MG63 (cell line): ENCODE results near the gene MAP2K5. TPM values are rescaled to one million over a fixed set of nuclear protein-coding genes. Genes with fewer than 3 reads are reported as not detected.

ENCODE experiments used
- DNase-seq: peaks from one replicate; pipeline ENCODE4 v3.0.0-alpha.2; 2020
- H3K27me3 ChIP-seq: fragments of 250-450 bp; sonication (Bioruptor Pico); 2 replicates; pipeline ENCODE4 v1.5.1; 2020; ENCODE audit warnings: mild to moderate bottlenecking, moderate library complexity
- H3K36me3 ChIP-seq: fragments of 250-450 bp; sonication (Bioruptor Pico); 2 replicates; pipeline ENCODE4 v1.5.1; 2020; ENCODE audit warnings: mild to moderate bottlenecking, moderate library complexity
- H3K4me3 ChIP-seq: fragments of 250-450 bp; sonication (Bioruptor Pico); 2 replicates; pipeline ENCODE4 v1.5.1; 2020; ENCODE audit warnings: mild to moderate bottlenecking, moderate library complexity
- H3K9me3 ChIP-seq: fragments of 250-450 bp; sonication (Bioruptor Pico); 2 replicates; pipeline ENCODE4 v1.5.1; 2020; ENCODE audit warnings: mild to moderate bottlenecking, moderate library complexity
- total RNA-seq: library from RNA; depleted of rRNA; stranded (reverse); fragments of >200 nt; shearing (Covaris generic); gene quantifications from 2 replicates; pipeline ENCODE4 v1.2.3, GENCODE V29; 2014; ENCODE audit warnings: low replicate concordance

Gene MAP2K5
- total RNA-seq, 1 experiment from 2014 or later = 2.5 TPM

DNA sequence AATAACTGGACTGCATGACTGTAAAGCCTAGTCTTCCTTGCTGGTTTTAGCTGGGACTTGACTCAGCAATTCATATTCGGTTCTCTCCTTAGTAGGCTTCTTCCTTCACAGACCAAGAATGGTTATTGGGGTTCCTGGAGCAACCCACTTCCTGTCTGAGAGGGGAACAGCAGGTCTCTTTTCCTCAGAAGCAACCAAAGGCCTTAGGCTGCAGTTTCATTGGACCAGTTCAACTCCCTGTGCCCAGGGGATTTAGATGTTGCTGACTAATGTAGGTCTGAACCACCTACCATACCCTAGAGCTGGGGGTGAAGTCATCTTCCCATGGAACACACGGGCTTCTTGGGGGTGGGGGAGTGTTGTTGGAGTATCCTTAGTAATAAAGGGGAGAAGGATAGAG lies 198.8 kb downstream of the MAP2K5 start:
- no peaks in the 10 kb centered on the region for H3K27me3 ChIP-seq
- no peaks in the 10 kb centered on the region for H3K9me3 ChIP-seq
- H3K36me3 ChIP-seq = no peaks in the 10 kb centered on the region
- no peak overlapping the region for H3K4me3 ChIP-seq
- peak; percentile 9 for DNase-seq

- no peaks in the 10 kb centered on the region for H3K9me3 ChIP-seq
- no peak overlapping the region for H3K4me3 ChIP-seq
- no peaks in the 10 kb centered on the region for H3K27me3 ChIP-seq
- H3K36me3 ChIP-seq = no peaks in the 10 kb centered on the region
- DNase-seq = no peak
Observed at GRCh38 chr15:67743558-67743957, 201.1 kb downstream of the MAP2K5 start.

- Histone ChIP-seq H3K4me3 (no peak overlapping the region), H3K36me3 (no peaks in the 10 kb centered on the region), H3K27me3 (no peaks in the 10 kb centered on the region), H3K9me3 (no peaks in the 10 kb centered on the region)
- DNase-seq = no peak
Observed at GRCh38 chr15:67744331-67745072, 202.0 kb downstream of the MAP2K5 start.

DNA sequence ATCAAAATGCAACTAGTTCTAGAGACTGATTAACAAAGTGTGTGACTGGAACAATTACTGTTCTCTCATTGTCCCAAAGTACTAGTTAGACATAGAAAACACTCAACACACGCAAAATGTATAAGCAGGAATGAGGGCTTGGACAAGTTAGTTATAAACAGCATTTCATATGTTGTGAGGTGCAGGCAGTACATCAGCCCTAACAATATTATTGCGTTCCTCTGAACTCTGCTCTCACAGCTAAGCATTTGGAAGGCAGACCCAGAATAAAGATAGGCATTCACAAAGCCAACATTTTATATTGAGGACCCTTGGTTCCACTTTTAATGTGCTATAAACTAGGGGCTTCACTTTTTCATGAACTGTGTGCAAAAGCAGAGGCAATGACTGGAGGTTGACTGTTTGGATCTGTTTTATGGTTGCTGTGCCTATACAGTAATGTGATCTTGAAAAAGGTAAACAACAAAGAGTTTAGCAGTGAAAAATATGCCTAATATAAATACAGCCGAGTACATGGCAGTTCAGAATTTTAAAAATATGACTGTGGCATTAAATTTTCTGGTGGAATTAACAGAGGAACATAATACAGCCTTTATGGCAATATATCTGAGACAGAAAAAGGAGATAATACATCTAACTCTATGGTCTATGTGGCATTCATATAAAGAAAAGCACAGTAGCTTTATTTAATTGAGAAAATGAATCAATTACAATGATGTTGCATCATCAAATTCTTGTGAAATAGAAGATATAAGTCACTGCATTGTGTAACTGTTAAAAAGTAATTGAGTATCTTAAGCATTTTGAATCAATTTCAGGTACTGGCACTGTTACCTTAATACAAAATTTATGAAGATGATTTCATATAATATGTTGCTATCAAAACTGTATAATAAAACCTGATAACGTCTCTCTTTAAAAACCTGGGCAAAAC lies 202.8 kb downstream of the MAP2K5 start:
- no peaks in the 10 kb centered on the region for H3K36me3 ChIP-seq
- DNase-seq = no peak
- H3K27me3 ChIP-seq = no peaks in the 10 kb centered on the region
- no peak overlapping the region for H3K4me3 ChIP-seq
- no peaks in the 10 kb centered on the region for H3K9me3 ChIP-seq

- DNase-seq = no peak
- no peaks in the 10 kb centered on the region for H3K36me3 ChIP-seq
- H3K9me3 ChIP-seq = no peaks in the 10 kb centered on the region
- H3K4me3 ChIP-seq = no peak overlapping the region
- H3K27me3 ChIP-seq = no peaks in the 10 kb centered on the region
Observed at GRCh38 chr15:67746022-67746421, 203.5 kb downstream of the MAP2K5 start.

DNA sequence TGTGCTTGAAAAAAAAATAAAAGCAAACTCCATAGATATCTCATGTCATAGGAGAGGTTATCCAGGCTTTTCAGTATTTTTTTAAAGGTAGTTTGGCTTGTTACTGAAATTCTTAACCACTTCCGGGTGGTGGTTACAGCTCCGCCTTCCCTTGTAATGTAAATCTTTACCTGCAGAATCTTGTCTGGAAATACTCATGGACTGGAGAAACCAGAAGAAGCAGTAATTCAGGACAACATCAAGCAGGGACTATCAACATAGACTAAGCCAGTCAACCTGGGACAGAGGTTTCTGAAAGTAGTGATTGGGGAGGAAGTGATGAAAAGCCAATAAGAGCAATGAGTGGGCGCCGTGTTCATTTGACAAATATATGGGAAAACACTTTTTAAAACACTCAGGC lies 203.9 kb downstream of the MAP2K5 start:
- no peak for DNase-seq

GRCh38 chr15:67747921-67748320 lies 205.4 kb downstream of the MAP2K5 start:
- Histone ChIP-seq H3K36me3 (no peaks in the 10 kb centered on the region), H3K27me3 (no peaks in the 10 kb centered on the region), H3K9me3 (no peaks in the 10 kb centered on the region), H3K4me3 (no peak overlapping the region)
- DNase-seq = no peak

More for the DNA sequence above, 203.9 kb downstream of the MAP2K5 start:
- H3K27me3 ChIP-seq = no peaks in the 10 kb centered on the region
- H3K4me3 ChIP-seq = no peak overlapping the region
- H3K9me3 ChIP-seq = no peaks in the 10 kb centered on the region
- no peaks in the 10 kb centered on the region for H3K36me3 ChIP-seq

- H3K4me3 ChIP-seq = no peak overlapping the region
- DNase-seq = no peak
- H3K36me3 ChIP-seq = no peaks in the 10 kb centered on the region
- no peaks in the 10 kb centered on the region for H3K9me3 ChIP-seq
- no peaks in the 10 kb centered on the region for H3K27me3 ChIP-seq
Observed at GRCh38 chr15:67750371-67750770, 207.9 kb downstream of the MAP2K5 start.

DNA sequence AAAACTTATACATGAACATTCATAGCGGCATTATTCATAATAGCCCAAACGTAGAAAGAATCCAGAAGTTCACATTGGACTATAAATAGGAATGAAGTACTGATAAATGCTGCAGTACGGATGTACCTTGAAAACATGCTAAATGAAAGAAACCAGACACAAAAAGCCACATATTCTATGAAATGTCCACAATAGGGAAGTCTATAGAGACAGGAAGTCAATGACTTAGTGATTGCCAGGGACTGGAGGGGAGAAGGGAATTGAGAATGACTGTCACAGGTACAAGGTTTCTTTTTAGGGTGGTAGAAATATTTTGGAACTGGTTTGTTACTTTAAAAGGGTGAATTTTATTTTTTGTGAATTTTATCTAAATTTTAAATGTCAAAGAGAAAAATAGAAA lies 211.4 kb downstream of the MAP2K5 start:
- Histone ChIP-seq H3K9me3 (no peaks in the 10 kb centered on the region), H3K4me3 (no peak overlapping the region)
- no peak for DNase-seq

GRCh38 chr15:67755264-67755663 lies 212.8 kb downstream of the MAP2K5 start:
- H3K36me3 ChIP-seq = no peaks in the 10 kb centered on the region
- no peaks in the 10 kb centered on the region for H3K27me3 ChIP-seq
- DNase-seq = no peak
- H3K9me3 ChIP-seq = no peaks in the 10 kb centered on the region
- H3K4me3 ChIP-seq = no peak overlapping the region

More for the DNA sequence above, 211.4 kb downstream of the MAP2K5 start:
- no peaks in the 10 kb centered on the region for H3K36me3 ChIP-seq
- H3K27me3 ChIP-seq = no peaks in the 10 kb centered on the region

DNA sequence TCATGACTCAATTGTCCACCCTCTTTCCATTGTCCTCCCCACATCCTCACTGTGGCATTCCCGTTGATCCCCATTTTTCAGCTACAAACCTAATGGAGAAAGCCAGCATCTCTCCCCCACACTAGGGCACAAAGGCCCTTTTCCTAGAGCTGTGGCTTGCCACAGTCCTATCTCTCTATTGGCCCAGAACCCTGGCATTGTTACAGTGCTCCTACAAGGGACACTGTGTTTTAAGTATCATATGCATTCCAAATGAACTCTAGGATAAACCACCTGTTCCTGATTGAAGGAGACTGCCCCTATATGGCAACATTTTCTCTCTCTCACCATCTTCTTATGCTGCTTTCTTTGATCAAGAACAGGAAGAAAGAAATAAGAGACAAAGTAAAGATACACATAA lies 213.4 kb downstream of the MAP2K5 start:
- no peak for DNase-seq
- no peaks in the 10 kb centered on the region for H3K36me3 ChIP-seq
- no peaks in the 10 kb centered on the region for H3K27me3 ChIP-seq
- no peak overlapping the region for H3K4me3 ChIP-seq
- H3K9me3 ChIP-seq = no peaks in the 10 kb centered on the region

DNA sequence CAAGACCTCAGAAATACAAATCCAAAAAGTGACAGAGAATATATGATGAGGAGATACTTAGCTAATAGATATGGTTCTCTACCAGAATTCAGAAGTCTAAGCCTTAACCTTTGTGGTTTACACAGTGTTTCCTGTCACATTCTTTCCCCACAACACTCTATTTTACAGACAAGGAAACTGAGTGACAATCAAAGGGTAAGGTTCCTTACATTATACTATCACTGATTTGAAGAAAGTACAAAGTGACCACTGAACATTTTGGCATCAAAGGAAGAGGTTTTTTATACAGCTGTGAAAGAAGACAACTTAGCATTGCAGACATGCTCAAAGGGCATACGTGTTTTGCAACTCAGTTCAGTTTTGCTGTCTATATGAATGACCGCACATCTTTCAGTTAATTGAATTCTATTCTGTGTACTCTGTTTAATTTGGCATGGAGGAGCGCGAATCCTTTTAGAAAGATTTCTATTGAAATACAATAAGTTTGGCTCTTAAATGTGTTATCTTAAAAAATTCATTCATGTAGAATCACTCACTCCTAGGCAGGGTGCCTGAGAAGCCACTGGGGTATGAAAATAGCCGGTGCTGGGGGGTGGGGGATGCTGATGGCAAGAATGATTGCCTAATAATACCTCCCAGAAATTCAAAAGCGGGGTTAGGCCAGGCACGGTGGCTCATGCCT lies 216.3 kb downstream of the MAP2K5 start:
- H3K9me3 ChIP-seq = no peaks in the 10 kb centered on the region
- DNase-seq = no peak
- H3K4me3 ChIP-seq = no peak overlapping the region
- no peaks in the 10 kb centered on the region for H3K27me3 ChIP-seq
- H3K36me3 ChIP-seq = no peaks in the 10 kb centered on the region

- no peaks in the 10 kb centered on the region for H3K27me3 ChIP-seq
- no peak for DNase-seq
- no peak overlapping the region for H3K4me3 ChIP-seq
- no peaks in the 10 kb centered on the region for H3K36me3 ChIP-seq
- H3K9me3 ChIP-seq = no peaks in the 10 kb centered on the region
Observed at GRCh38 chr15:67760901-67761300, 218.4 kb downstream of the MAP2K5 start.

DNA sequence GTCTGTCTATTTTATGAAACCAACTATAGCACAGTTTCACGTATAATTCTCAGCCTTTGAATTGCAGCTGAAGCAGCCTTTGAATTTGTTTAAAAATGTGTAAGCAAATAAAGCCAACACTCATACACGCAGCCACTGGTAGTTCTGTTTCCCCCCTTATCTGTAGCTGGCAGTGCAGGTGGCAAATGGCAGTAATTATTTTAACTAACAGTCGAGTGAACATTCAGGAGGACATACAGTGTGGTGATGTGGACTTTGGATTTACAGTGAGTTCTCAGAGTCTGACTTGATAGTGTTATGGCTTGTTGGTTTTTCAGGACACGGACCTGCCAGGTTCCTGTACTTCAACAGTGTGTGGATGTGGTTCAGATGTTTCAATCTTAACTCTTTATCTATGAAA lies 218.8 kb downstream of the MAP2K5 start:
- H3K4me3 ChIP-seq = no peak overlapping the region
- H3K27me3 ChIP-seq = no peaks in the 10 kb centered on the region
- DNase-seq = no peak
- H3K9me3 ChIP-seq = no peaks in the 10 kb centered on the region
- H3K36me3 ChIP-seq = no peaks in the 10 kb centered on the region

DNA sequence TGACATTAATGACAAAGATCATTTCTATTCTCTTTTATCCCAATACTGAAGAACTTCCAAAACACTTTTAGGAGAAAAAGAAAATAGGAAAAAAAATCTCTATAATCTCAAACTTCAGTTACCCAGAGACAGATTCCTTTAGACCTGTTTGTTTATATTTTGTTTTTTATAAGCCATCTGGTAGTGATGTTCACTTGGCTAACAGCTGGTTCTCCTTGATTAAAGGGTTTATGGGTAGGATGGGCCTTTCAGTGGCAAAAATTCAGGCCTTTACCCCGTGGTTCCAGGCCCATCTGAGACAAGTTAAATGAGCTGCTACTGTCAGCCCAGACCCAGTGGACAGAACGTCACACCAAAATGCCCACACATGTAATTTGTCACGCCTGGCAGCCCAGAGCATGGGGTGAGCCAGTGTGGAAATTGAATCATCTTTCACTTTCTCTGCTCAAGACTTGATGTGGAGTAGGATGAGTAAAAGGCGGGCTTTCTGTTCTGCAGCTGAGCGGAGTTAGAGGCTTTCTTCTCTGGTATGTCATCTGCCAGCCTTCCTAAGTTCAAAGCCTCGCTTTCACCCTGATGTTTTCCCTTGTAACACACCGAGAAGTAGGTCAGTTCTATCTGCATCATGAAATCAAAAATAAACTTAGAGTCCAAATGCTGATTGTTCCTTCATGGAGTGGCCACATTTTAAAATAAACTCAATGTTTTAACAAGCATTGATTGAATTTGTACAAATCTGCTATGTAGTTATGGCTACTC lies 220.3 kb downstream of the MAP2K5 start:
- H3K27me3 ChIP-seq = no peaks in the 10 kb centered on the region
- no peaks in the 10 kb centered on the region for H3K9me3 ChIP-seq
- DNase-seq = no peak
- H3K36me3 ChIP-seq = no peaks in the 10 kb centered on the region
- H3K4me3 ChIP-seq = no peak overlapping the region

DNA sequence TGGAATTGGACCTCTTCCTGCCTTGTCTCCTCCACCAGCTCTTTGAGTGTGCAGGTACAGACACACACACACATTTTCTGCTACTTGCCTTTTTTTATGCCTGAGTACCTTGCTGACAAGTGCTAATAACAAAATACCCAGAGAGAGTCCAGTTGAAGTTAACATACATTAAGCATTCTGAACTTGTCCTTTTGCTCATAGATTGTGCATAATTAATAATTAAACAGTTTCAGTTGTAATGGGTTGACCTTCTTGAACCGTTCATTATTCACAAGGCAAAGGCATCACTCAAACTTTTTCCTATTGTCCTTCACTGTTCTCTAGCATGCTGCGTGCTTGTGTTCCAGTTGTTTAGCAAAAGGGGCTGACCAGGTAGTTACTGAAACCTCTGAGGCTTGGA lies 223.2 kb downstream of the MAP2K5 start:
- no peak overlapping the region for H3K4me3 ChIP-seq
- no peaks in the 10 kb centered on the region for H3K36me3 ChIP-seq
- H3K9me3 ChIP-seq = no peaks in the 10 kb centered on the region
- DNase-seq = no peak
- H3K27me3 ChIP-seq = no peaks in the 10 kb centered on the region
